NCI-H2171 treated with DMSO at 0.1 percent for 48 hours (cell line): ENCODE data around the gene SERPINB13.
A peak's percentile ranks its signal among the peaks of the same experiment; 100 is the strongest.
"Not testable (repeated sequence)": the region's sequence is repeated elsewhere in the genome, so short reads cannot be mapped to it uniquely, and the experiment has no call there.

Experiments used
- DNase-seq: peaks from one replicate; lab custom pipeline; 2025; lab: John Stamatoyannopoulos, UW

The SERPINB13 gene

DNA sequence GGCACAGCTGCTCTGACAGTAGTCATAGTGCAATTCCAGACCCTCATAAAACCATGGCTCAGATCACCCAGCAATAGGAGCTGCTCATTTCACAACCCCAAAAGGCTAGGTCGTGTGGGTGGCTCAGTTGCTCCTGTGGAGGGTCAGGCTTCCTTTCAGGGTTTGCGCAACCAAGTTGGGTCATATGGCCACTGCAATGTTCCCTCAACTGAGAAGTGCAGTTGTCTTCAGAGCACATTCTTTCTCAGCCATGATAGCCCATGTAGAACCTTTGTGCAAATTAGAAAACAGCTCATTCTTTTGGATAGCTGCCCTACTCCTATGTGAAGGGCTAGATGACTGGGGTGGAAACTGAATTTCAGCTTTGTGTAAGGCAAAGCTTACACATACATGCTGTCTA lies 3.2 kb downstream of the SERPINB13 start:
- DNase-seq, result no peak

GRCh38 chr18:63590966-63591695 lies 4.0 kb downstream of the SERPINB13 start:
- DNase-seq, result no peak

- DNase-seq, result no peak
Observed at GRCh38 chr18:63591725-63592124, 4.6 kb downstream of the SERPINB13 start.

GRCh38 chr18:63592471-63592870 lies 5.3 kb downstream of the SERPINB13 start:
- DNase-seq, result no peak

- no peak for DNase-seq
Observed at GRCh38 chr18:63596964-63597363, 9.8 kb downstream of the SERPINB13 start.

DNA sequence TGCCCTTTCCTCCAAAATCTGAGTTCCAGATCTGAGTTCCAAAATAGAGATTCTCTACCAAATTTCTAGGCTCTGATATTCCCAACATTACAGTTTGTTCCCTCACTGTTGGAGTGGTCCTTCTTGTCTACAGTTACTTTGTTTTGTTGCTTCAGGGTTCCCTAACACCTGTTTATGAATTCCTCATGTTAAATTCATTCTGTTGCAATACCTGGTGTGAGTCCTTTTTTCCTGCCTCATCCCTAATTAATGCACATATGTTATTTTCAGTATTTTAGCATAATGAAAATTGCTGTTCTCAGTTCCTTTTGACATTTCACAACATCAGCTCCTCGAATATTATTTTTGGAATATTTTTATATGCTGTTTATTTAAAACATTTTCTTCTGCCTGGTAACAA lies 16.2 kb downstream of the SERPINB13 start:
- DNase-seq, result no peak

DNA sequence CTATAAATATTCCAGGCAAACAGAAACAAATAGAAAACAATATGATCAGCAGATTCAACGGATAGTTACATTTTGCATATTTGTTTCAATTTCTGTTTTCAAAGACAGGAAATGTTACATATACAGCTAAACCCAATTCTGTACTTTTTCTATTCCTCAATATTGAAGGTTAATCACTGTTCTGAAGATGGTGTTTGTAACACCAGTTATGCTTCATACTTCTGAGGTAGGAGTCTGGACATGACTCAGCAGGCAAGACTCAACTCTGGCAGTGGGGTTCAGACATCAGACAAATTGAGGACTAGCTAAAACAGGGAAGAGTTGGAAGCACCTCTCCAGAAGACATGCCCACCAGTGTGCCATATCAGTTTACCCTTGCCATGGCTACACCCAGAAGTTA lies 16.6 kb downstream of the SERPINB13 start:
- no peak for DNase-seq

DNA sequence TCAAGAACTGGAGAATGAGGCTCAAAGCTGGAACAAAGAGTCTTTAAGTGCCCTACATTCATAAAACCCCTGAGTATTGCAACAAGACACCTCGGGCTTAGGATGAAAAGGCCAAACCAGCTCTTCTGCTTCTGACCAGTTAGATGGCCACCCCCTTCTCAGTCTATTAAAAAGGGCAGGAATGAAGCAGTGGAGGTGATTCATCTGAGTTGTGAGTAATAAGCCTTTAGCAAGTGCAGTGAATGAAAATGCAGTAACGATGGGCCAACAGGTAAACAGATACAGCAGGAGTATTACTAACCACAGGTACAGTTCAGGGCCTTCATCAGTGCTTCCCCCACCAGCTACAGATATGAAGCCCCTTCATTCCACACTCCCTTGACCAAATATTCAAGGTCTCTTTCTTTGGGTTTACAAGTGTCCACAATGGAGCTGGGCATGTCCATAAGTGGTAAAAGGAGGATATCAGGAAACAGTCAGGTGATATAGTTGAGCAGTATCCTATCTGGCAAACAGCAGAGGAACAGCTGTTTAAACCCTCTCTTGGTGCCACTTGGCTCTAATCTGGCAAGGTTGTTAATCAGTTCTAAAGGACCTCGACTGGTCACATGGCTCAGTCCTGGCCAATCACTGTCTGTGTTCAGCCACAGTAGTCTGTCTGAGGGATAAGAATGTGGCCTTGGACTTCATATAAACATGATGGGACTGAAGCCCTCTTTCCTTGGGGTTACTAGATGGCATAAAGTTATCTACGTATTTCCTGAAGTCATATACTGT lies 17.8 kb downstream of the SERPINB13 start:
- no peak for DNase-seq

- DNase-seq, result no peak
Observed at GRCh38 chr18:63606526-63606925, 19.4 kb downstream of the SERPINB13 start.

DNA sequence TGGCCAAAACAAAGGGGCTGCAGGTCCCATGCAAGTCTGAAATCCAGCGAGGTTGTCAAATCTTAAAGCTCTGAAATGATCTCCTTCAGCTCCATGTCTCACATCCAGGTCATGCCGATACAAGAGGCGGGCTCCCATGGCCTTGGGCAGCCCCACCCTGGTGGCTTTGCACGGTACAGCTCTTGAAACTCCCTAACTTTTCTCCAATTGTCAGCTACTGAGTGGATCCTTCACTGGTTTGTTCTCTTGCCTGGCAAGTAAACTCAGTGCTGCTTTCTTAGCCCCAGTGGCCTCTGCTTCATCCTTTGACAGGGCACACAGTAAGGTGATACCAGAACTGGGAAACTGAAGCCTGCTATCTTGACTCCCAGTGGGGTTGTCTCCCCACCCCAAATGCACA lies 26.3 kb downstream of the SERPINB13 start:
- no peak for DNase-seq

DNA sequence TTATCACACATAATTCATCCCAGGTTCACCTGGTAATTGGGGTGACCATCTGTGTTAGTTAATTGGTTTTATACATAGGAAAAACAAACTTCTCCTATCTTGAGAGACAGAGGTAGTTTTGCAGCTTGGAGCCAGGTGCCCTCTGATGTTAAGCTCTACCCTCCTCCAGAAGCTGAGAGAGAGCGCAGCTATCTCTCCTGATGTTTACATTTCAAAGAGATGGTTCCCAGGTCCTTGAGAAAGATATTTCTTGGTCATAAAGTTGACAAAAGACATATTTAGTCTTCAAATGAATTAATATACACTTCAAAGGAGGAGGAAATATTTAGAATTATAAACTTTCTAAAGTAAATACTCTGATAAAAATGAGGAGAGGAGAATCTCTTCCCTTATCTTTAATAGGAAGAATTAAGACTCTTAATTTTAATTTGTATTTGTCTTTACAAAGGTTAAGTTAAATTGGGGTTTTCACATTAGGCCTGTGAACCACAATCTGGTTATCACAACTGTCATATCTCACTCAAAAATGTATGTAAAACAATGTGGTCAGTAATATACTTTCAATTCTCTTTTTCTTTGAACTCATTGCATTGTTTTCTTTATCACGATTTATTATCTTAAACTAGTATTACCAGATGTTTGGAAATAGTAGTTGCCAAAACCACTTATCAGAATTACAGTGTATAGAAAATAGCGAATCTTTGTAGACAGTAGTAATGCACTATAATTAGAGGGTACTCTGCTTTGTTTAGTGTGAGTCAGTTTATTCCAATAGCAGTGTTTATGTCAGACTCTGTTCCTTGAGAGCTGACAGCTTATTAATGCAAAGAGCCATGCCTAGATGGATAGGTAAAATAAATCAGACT lies 30.1 kb downstream of the SERPINB13 start:
- no peak for DNase-seq

DNA sequence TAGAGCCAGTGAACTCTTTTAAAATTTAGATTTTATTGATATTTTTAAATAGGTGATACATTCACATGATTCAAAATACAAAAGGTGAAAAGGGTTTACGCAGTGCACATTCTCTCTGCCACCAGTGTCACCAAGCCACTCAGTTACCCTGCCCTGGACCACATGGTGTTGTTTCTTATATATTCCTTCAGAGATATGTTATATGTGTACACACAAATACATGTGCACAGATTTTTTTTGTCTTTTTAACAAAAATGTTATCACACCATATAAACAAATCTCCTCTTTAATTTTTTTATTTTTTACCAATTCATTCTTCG lies 30.7 kb downstream of the SERPINB13 start:
- DNase-seq, result no peak

- DNase-seq, result peak; percentile 9
Observed at GRCh38 chr18:63619661-63620060, 32.5 kb downstream of the SERPINB13 start.

DNA sequence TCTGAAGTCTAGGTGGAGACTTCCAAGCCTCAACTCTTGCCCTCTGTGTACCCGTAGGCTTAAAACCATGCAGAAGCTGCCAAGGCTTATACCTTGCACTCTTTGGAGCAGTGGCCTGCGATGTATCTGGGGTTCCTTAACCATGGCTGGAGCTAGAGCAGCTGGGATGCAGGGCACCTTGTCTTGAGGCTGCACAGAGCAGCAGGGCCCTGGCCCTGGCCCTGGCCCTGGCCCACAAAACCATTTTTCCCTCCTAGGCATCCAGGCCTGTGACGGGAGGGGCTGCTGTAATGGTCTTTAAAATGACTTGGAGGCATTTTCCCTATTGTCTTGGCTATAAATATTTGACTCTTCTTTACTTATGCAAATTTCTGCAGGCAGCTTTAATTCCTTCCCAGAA lies 37.7 kb downstream of the SERPINB13 start:
- no peak for DNase-seq

GRCh38 chr18:63626431-63626830 lies 39.3 kb downstream of the SERPINB13 start:
- DNase-seq, result no peak

DNA sequence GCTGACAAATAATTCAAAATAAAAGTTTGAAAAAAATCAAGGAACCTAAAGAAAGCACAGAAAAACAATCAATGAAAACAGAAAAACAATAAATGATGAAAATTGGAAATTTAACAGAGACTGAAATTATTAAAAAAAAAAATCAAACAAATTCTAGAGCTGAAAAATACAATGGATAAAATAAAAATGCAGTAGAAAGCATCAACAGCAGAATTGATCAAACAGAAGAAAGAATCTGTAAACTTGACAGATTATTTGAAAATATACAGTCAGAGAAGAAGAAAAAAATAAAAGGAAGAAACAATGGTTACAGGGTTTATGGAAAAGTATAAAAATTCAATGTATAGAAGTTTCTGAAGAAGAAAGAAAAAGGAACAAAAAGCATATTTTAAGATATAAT lies 40.7 kb downstream of the SERPINB13 start:
- DNase-seq, result no peak

DNA sequence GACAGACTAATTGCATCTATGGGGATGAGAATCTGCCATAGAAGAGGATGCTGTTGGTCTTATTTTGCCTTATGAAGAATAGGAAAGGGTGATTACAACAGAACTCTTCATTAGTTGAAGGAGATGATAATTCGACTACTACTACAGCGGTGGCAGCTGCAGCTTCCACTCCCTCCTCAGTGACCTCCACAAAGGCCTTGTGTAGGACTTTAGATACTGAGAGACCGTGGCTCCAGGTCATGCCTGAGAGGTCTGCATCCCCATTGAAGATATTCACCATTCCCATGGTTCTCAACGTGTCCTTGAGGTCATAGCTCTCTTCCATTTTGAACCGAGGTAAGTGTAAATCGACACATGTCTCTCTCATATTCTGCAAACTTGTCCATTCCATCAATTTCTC lies 50.6 kb downstream of the SERPINB13 start:
- no peak for DNase-seq

GRCh38 chr18:63641157-63641680 lies 54.1 kb downstream of the SERPINB13 start:
- not testable (repeated sequence) for DNase-seq

DNA sequence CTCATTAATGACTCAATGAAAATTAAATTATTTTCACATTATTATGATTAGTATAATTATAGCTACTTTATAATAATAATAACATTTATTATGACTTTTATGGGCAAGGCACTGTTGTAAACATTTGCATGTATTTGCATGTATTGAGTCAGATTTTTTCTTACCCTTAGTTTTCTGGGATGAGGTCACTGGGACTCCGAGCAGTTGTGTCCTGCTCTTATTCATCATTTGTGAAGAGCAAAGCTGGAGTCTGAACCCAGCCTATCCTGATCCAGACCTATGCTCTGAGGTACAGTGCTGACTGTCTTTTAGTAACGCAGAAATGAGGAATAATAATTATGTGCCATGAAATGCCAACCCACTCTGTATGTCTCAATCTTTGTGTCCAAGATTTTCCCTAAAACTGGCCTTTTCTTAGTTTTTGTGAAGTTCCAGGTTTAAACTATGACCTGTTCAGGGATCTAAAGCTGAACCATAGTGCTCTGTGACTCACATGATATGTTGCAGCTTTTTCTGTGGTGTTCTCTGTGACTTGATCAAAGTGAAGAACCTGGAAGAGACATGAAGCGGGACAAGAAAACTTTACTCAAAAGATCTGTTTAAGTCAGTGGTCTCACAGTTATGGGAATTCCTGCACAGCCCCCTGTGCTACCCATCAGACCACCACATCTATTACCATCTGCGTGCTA lies 55.7 kb downstream of the SERPINB13 start:
- DNase-seq, result not testable (repeated sequence)

DNA sequence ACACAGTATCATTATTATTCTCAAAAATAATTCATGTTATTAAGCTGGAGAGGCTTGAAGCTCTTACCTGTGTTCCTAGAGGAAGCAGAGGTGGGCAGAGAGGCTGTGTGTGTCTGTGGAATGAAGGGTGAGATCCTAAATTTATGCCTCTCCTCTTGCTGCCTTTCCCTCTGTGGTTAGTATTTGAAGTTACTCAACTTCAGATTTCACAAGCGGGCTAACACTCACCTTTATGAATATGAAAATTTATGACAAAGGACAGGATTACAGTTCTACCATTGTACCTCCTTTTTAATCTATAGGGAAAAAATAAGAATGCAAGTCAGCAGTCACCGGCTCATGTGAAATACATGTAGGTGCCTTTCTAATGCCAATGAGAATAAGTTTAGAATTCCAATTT lies 57.0 kb downstream of the SERPINB13 start, which contains the start of gene SERPINB4:
Gene SERPINB4, minus strand, starts transcription at position 115 of the 400 bp plus-strand sequence. CDS start 679 bp downstream, outside the sequence.
- DNase-seq, result not testable (repeated sequence)

DNA sequence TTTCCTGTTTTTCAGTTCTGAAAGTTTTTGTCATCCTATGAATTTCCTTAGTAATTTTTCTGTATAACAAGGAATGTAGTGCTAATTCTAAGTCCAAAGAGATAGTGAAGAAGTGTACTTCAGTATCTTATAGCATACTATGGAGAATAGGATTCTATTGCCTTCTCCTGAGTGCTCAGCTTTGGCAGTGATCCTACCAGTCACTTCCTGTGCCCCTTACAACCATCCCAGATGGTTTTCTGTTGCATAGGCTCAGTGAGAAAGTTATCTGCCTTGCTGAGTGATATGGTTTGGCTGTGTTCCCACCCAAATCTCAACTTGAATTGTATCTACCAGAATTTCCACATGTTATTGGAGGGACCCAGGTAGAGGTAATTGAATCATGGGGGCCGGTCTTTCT lies 57.6 kb downstream of the SERPINB13 start:
- not testable (repeated sequence) for DNase-seq

GRCh38 chr18:63646936-63647335 lies 59.8 kb downstream of the SERPINB13 start:
- DNase-seq, result no peak
